DND-41 (cell line): ENCODE data around the gene PAIP2.

Source experiments
- ATAC-seq: fragments of 200-7000 bp; cut with Tn5 transposase; 3 replicates; pipeline ENCODE4 v1.9.1; 2021; ENCODE audit warnings: low read depth; ENCODE audit not compliant: insufficient read depth
- DNase-seq: peaks from one replicate; pipeline ENCODE4 v3.0.0-alpha.2; 2020
- H2AFZ ChIP-seq: 2 replicates; pipeline ENCODE4 v1.6.0; 2012; ENCODE audit warnings: low read depth, low read length
- H3K27ac ChIP-seq: 2 replicates; pipeline ENCODE4 v1.5.1; 2012; ENCODE audit warnings: low read length, inconsistent platforms
- H3K27me3 ChIP-seq: fragments of 200-600 bp; sonication (generic); 2 replicates; pipeline ENCODE4 v1.6.0; 2012; ENCODE audit warnings: low read length, mild to moderate bottlenecking, inconsistent platforms; ENCODE audit not compliant: insufficient read depth, poor library complexity
- H3K36me3 ChIP-seq: 2 replicates; pipeline ENCODE4 v1.5.1; 2012; ENCODE audit warnings: low read length, inconsistent platforms; ENCODE audit not compliant: insufficient read depth
- H3K4me1 ChIP-seq: 2 replicates; pipeline ENCODE4 v1.5.1; 2012; ENCODE audit warnings: mild to moderate bottlenecking, low read length; ENCODE audit not compliant: insufficient read depth
- H3K4me2 ChIP-seq: 2 replicates; pipeline ENCODE4 v1.6.0; 2012; ENCODE audit warnings: mild to moderate bottlenecking, moderate library complexity, low read length, inconsistent platforms; ENCODE audit not compliant: insufficient read depth
- H3K4me3 ChIP-seq, 2 experiments: fragments of 200-600 bp in 1 of 2; shearing (Covaris generic) in 1 of 2; 2 replicates each; pipeline ENCODE4 v1.5.1; 2012 to 2016; ENCODE audit warnings: inconsistent platforms in 2 of 2, low read length in 2 of 2, mild to moderate bottlenecking in 2 of 2, low read depth in 1 of 2, moderate library complexity in 1 of 2
- H3K79me2 ChIP-seq: 2 replicates; pipeline ENCODE4 v1.6.0; 2012; ENCODE audit warnings: low read length, inconsistent platforms; ENCODE audit not compliant: insufficient read depth
- H3K9ac ChIP-seq: 2 replicates; pipeline ENCODE4 v1.6.0; 2012; ENCODE audit warnings: low read depth, mild to moderate bottlenecking, inconsistent platforms, low read length, moderate library complexity
- H3K9me3 ChIP-seq: 2 replicates; pipeline ENCODE4 v1.5.1; 2012; ENCODE audit warnings: low read length, moderate library complexity, mild to moderate bottlenecking, inconsistent platforms; ENCODE audit not compliant: insufficient read depth, severe bottlenecking
- H4K20me1 ChIP-seq: 2 replicates; pipeline ENCODE4 v1.6.0; 2012; ENCODE audit warnings: low read length; ENCODE audit not compliant: insufficient read depth
- EZH2 ChIP-seq: IDR thresholded peaks from 3 replicates; pipeline ENCODE4 v1.6.1; 2012; ENCODE audit warnings: borderline replicate concordance, low read depth, mild to moderate bottlenecking, moderate library complexity, low read length, inconsistent platforms; ENCODE audit not compliant: severe bottlenecking
- TF ChIP-seq, protein P1 (sequence below): IDR thresholded peaks from 2 replicates; pipeline ENCODE4 v1.5.1; 2012; ENCODE audit warnings: borderline replicate concordance, low read length, moderate library complexity, mild to moderate bottlenecking; ENCODE audit not compliant: poor library complexity, severe bottlenecking; ENCODE audit errors: extremely low read depth

Gene PAIP2

DNA sequence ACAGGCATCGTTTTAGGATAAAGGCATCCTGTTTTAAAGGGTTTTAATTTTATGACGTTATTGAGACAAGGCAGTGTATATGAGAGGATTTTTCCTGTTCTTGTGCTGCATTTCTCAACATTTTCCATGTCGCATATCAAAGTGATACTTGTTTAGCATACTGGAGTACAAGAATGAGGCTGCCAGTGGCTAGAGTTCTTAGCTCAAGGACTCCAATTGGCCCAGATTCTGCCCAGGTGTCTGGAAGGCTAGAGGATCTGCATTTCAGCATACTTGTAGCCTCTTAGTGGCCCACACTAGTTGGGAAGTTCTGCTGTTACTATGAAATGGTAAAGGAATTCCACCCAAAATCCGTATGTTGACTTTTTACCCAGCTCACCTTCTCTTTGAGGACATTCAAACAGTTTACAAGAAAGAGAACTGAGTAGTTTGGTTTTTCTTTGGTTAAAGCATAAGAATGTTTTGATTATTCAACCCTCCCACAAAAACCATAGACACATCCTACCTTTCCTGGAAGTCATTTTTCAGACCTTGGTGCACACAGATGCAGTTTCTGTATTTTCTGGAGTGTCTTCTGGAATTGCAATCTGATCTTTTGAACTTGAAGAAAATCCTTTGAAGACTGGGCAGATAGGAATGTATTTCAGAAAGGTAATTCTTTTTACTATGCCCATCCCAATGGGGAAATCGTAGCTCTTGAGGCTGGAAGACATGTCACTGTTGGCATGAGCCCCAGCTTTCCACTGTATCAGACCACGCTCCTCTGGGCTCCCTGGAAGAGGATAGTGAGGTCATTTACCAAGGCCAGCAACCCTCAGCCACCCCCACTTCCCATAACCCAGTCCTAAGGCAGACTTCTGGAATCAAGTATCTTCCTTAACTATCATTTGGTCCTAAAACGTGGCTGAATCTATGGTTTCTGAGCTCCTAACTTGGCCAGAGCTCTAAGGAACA lies 30.1 kb downstream of the PAIP2 start:
- TF ChIP-seq, protein P1, sequence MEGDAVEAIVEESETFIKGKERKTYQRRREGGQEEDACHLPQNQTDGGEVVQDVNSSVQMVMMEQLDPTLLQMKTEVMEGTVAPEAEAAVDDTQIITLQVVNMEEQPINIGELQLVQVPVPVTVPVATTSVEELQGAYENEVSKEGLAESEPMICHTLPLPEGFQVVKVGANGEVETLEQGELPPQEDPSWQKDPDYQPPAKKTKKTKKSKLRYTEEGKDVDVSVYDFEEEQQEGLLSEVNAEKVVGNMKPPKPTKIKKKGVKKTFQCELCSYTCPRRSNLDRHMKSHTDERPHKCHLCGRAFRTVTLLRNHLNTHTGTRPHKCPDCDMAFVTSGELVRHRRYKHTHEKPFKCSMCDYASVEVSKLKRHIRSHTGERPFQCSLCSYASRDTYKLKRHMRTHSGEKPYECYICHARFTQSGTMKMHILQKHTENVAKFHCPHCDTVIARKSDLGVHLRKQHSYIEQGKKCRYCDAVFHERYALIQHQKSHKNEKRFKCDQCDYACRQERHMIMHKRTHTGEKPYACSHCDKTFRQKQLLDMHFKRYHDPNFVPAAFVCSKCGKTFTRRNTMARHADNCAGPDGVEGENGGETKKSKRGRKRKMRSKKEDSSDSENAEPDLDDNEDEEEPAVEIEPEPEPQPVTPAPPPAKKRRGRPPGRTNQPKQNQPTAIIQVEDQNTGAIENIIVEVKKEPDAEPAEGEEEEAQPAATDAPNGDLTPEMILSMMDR: no peak
- TF ChIP-seq EZH2: no peak
- no peak overlapping the region for H3K4me2 ChIP-seq
- H3K4me3 ChIP-seq: no peak overlapping the region
- no peaks in the 10 kb centered on the region for H3K27me3 ChIP-seq
- peaks cover 13% of the 10 kb centered on the region for H3K79me2 ChIP-seq
- H3K36me3 ChIP-seq: peaks cover 69% of the 10 kb centered on the region
- H2AFZ ChIP-seq: no peak overlapping the region
- no peaks in the 10 kb centered on the region for H3K9me3 ChIP-seq
- H3K27ac ChIP-seq: 0 out of 2 replicates have a peak overlapping the region, but pooled peaks have one; percentile 2
- no peak for DNase-seq
- H3K9ac ChIP-seq: no peak overlapping the region
- H3K4me1 ChIP-seq: no peaks in the 10 kb centered on the region
- no peak for ATAC-seq
- 0 out of 2 replicates have a peak, but pooled peaks cover 9% of the 10 kb centered on the region for H4K20me1 ChIP-seq

DNA sequence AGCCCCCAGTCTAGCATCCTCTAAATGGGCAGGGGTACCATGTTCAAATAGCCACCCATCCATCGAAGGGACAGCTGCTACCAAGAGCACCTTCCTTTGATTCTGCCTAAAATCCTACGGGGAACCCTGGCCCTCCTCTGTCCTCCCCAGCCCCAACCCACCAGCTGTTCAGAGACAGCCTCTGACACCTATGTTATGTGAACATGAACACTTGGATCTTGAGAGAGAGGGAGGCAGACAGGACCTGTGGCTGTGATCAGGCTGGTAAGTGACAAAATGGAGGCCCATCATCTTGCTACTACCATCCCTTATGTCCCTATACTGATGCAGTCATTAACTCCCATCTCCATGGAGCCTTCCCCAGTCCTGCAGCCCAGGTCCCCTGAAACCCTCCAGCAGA lies 33.3 kb downstream of the PAIP2 start:
- H3K36me3 ChIP-seq: peaks cover 60% of the 10 kb centered on the region
- H3K4me1 ChIP-seq: no peaks in the 10 kb centered on the region
- no peaks in the 10 kb centered on the region for H3K27me3 ChIP-seq
- H3K79me2 ChIP-seq: no peaks in the 10 kb centered on the region; the same call in 1 of the 2 replicates
- H3K9ac ChIP-seq: no peak overlapping the region
- no peak for DNase-seq
- no peak overlapping the region for H3K4me3 ChIP-seq
- 0 out of 3 replicates have a peak, but pooled peaks have one; percentile 6 for ATAC-seq
- no peak overlapping the region for H3K27ac ChIP-seq
- H3K9me3 ChIP-seq: no peaks in the 10 kb centered on the region
- no peak overlapping the region for H2AFZ ChIP-seq
- peaks cover 9% of the 10 kb centered on the region; the same call in 1 of the 2 replicates for H4K20me1 ChIP-seq
- no peak overlapping the region for H3K4me2 ChIP-seq
- TF ChIP-seq EZH2: no peak
- TF ChIP-seq, protein P1: peak; percentile 40

DNA sequence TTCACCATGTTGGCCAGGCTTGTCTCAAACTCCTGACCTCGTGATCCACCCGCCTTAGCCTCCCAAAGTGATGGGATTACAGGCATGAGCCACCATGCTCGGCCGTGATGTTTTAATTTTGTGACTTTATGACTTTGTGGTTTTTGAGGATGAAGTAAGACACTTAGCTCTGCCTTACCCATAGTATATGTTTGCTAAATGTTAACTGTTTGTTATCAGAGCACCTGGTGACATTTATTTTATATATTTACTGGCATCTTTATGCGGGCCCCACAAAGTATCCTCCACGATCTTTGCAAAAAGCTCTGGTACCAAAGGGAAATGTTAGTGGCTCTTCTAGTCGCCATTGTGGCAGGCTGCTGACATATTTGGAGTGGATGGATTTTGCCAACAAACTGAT lies 34.7 kb downstream of the PAIP2 start:
- DNase-seq (no peak), ATAC-seq (no peak)
- Histone ChIP-seq H3K4me2 (no peak overlapping the region), H3K36me3 (peaks cover 50% of the 10 kb centered on the region), H3K9me3 (no peaks in the 10 kb centered on the region), H3K9ac (no peak overlapping the region), H3K27ac (no peak overlapping the region), H3K79me2 (no peaks in the 10 kb centered on the region), H3K4me3 (no peak overlapping the region), H2AFZ (no peak overlapping the region), H3K27me3 (no peaks in the 10 kb centered on the region), H4K20me1 (peaks cover 6% of the 10 kb centered on the region; the same call in 1 of the 2 replicates), H3K4me1 (no peaks in the 10 kb centered on the region)
- TF ChIP-seq, protein P1: no peak
- no peak for TF ChIP-seq EZH2
